Endometrial microvascular endothelial cells (primary cell): ENCODE measurements around the gene SPIB. TPM values are rescaled to one million over a fixed set of nuclear protein-coding genes. Genes with fewer than 3 reads are reported as not detected.

Source experiments
- in situ Hi-C: cut with HindIII; loops from 2 replicates; pipeline ENCODE4 v1.10.0; 2017; ENCODE audit warnings: low sequenced_read_pairs, low pct_unique_long_range_greater_than_20kb; ENCODE audit errors: inconsistent ontology term
- total RNA-seq: library from RNA; depleted of rRNA; stranded (reverse); fragments of >200 nt; gene quantifications from one replicate; pipeline ENCODE4 v1.2.3, GENCODE V29; 2015; ENCODE audit errors: inconsistent ontology term

Gene SPIB
- not detected for total RNA-seq

DNA sequence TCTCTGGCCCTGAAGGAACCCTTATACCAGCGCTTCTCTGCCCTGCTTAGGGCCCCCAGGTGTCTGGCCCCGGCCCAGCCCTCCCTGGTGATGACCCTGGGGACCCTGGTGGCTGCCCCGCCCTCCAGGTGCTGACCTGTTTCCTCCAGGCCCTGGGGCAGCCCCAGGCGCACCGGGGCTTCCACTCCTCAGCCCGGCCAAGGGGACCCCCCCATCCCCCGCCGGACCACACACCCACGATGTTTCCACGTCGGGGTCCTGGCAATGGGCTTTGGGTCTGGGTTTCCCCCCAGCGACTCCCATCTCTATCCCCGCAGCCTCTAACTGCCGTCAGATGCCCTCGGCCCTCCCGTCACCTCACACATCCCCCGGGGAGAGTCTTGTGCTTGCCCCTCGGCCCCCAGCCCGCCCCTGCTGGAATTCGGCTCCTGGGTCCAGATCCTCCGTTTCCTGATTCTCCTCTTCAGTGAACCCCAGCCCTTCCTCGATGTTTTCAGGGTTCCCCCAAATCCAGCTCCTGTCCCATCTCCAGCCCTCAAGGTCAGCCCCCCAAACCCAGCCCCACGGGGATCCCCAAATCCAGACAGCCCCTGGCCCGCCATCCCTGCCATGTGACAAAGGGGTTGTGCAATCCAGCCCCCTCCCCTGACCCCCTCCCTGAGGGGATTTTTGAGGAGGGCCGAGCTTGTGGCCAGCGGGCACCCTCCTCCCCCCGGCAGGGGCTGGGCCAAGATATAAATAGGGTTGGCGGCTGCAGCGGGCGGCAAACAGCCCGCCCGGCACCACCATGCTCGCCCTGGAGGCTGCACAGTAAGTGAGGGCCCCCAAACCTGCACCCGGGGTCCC lies at the start of gene SPIB:
TSS of gene SPIB (plus strand) at position 763 of the 846 bp plus-strand sequence. CDS start at position 788, 25 bp downstream.
- in situ Hi-C loops: no loop called here

- in situ Hi-C loops: no loop called here
Measured at GRCh38 chr19:50371914-50372475, 46.7 kb upstream of the SPIB start.

GRCh38 chr19:50376166-50377050 lies 42.3 kb upstream of the SPIB start, which contains the start of gene NR1H2:
Gene NR1H2, plus strand, starts transcription at chr19:50376457. Its CDS starts 1,149 bp downstream, at chr19:50377606.
- in situ Hi-C loops: no loop called here

- in situ Hi-C loops: no loop called here
Measured at GRCh38 chr19:50377051-50377461, 41.7 kb upstream of the SPIB start.

GRCh38 chr19:50377517-50377916 lies 41.2 kb upstream of the SPIB start:
- in situ Hi-C loops: no loop called here

DNA sequence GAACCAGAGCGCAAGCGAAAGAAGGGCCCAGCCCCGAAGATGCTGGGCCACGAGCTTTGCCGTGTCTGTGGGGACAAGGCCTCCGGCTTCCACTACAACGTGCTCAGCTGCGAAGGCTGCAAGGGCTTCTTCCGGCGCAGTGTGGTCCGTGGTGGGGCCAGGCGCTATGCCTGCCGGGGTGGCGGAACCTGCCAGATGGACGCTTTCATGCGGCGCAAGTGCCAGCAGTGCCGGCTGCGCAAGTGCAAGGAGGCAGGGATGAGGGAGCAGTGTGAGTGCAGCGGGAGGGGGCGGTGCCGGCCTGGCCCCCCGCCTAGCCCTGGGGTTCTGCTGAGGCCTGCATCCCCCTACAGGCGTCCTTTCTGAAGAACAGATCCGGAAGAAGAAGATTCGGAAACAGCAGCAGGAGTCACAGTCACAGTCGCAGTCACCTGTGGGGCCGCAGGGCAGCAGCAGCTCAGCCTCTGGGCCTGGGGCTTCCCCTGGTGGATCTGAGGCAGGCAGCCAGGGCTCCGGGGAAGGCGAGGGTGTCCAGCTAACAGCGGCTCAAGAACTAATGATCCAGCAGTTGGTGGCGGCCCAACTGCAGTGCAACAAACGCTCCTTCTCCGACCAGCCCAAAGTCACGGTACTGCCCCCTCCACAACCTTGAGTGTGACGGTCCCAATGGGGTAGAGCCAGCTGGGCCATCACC lies 40.4 kb upstream of the SPIB start:
- in situ Hi-C loops: no loop called here

DNA sequence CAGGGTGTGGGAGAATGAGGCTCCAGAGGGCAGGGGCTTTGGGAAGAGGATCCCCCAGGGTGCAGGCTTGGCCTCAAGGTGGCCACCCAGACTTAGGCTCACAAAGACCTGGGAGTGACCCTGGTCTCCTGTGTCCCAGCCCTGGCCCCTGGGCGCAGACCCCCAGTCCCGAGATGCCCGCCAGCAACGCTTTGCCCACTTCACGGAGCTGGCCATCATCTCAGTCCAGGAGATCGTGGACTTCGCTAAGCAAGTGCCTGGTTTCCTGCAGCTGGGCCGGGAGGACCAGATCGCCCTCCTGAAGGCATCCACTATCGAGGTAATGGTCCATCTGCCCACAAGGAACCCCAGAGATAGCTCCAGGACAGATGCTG lies 39.9 kb upstream of the SPIB start:
- in situ Hi-C loops: no loop called here

DNA sequence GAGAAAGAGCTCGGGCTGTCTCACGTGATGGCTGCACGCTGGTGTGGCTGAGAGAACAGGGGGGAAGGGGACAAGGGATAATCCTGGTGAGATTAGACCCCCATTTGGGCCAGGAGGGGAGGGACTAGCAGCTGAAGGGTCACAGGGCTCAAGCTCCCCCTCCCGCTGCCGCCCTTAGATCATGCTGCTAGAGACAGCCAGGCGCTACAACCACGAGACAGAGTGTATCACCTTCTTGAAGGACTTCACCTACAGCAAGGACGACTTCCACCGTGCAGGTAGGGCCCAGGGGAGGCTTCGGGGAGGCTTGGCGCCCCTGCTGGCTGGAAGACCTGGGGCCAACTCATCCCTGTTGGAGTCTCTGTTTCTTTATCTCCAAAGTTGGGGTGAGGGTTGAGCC lies 39.1 kb upstream of the SPIB start:
- in situ Hi-C loops: no loop called here

DNA sequence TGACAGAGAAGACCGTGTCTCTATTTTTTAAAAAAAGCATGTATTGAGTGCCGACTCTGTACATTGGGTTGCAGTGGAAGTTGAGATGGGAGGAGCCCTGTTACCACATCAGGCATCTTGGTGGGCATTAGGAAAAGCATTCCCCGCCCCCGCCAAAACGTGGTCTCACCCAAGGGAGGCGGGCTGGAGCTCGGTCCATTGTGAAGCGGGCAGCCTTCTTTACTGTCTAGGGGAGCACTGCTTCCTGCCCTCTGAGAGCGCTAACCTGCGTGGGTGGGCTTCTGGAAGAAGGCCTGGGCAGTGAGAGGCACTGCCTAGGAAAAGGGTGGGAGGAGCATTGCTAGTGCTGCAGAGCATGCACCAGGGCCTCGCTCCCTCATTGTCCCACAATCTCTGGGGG lies 38.6 kb upstream of the SPIB start:
- in situ Hi-C loops: no loop called here

DNA sequence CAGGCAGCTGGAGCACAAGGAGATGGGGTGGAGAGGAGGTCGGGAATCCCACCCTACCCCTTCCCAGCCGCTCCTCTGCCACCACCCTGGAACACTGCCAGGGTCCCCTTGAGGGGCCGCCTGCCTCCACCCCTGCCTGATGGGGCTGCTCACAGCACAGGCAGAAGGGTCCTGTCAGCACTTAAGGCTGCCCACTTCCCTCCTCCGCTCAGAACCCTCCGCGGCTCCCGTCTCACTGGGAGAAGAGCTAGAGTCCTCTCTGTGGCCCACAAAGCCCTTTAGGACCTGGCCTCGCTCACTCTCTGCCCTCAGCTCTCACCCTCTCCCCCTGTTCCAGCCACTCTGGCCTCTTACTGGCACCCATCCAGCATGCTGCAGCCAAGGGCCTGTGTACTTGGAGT lies 38.0 kb upstream of the SPIB start:
- in situ Hi-C loops: no loop called here

DNA sequence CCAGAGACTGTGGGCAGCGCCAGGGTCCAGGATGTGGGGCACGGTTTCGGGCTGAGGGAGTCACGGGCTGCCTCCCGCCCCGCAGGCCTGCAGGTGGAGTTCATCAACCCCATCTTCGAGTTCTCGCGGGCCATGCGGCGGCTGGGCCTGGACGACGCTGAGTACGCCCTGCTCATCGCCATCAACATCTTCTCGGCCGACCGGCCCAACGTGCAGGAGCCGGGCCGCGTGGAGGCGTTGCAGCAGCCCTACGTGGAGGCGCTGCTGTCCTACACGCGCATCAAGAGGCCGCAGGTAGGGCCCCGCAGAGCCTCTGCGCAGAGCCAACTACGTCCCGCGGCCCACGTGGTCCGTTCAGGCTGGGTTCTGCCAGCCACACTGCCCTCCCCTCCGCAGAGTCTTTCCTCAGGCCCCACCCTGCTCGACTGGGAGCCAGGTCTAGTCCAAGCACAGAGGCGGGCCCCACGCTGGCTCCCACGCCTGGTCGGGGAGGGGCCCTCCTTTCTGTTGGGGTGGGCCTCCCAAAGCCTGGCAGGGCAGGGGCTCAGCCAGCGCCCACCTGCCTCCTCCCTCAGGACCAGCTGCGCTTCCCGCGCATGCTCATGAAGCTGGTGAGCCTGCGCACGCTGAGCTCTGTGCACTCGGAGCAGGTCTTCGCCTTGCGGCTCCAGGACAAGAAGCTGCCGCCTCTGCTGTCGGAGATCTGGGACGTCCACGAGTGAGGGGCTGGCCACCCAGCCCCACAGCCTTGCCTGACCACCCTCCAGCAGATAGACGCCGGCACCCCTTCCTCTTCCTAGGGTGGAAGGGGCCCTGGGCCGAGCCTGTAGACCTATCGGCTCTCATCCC lies 36.6 kb upstream of the SPIB start:
- in situ Hi-C loops: no loop called here

DNA sequence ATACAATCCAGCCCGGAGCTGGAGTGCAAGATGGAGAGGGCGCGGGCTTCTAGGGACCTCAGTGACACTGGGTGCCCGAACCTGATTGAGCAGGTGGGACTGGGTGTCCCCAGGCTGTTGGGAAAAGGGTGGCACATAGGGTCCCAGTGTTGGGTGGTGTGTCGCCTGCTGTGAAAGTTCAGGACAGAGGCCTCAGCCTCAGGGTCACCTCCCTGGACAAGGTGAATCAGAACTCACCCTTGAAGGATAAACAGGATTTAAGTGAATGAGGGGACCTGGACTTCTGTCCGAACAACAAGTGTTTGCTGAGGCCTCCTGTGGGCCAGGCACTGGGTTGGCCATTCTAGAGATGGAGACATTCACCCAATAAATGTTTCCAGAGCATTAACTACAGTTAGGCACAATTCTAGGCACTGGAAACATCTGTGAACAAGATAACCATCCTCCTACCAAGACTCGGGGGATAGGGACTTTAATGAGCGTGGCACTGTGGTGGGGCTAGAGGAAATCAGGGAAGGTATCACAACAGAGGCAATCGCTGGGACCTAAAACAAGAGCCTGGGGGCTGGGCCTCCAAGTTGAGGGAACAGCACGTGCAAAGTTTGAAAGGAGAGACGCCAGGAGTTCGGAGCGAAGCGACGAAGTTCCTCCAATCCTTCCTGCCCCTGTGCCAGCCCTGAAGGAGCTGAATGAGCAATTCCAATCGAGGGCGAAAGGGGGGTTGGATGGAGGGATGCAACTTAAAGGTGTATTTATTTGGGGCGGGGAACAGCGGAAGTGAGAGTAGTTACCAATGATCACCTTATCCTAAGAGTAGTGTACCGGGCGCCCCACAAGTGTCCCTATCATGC lies 35.5 kb upstream of the SPIB start:
- in situ Hi-C loops: no loop called here

- in situ Hi-C loops: no loop called here
Measured at GRCh38 chr19:50383852-50384684, 34.7 kb upstream of the SPIB start, which contains the start of gene POLD1. Gene POLD1, plus strand, starts transcription at chr19:50384347. Its CDS starts 14,505 bp downstream, at chr19:50398852.

DNA sequence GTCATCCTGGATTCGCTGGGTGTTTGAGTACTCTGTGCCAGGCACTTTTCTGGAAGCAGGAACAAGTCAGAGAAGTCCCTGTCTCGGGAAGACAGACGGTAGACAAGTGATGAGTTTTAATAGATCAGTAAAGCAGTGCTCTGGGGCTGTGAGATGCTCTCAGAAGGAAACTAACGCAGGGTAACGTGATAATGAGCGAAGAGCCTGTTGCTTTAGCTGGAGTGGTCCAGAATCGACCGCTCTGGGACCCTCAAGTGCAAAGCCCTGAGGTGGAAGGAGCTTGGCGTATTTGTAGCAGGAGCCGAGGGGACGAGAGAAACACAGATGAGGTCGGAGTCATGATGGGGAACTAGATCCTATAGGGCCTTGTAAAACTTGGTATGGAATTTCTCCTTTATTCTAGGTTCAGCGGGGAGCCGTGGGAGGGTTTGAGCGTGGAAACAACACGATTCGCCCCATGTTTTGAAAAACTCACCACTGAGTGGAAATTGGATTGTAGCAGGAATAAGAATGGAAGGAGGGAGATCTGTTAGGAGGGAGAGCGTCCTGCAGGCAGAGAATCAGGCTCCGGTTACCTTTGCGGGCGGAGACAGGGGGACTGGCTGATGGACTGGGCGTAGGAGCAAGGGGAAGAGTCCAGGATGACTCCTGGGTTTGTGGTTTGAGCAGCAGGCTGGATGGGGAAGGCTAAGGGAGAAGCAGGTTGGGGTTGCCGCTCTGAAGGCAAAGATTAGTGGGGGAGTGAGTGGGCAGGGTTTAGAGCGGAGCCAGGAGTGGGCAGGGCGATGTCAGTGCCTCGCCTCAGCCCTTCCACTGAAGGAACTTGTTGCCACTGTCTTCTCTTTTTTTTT lies 33.8 kb upstream of the SPIB start:
- in situ Hi-C loops: no loop called here

GRCh38 chr19:50387176-50387867 lies 31.4 kb upstream of the SPIB start:
- in situ Hi-C loops: no loop called here
